K562 (cell line): ENCODE results near the gene BCAS3. TPM values are rescaled to one million over a fixed set of nuclear protein-coding genes. Genes with fewer than 3 reads are reported as not detected.
"Not testable (repeated sequence)": the region's sequence is repeated elsewhere in the genome, so short reads cannot be mapped to it uniquely, and the experiment has no call there.

Experiments used
- ATAC-seq: fragments of 200-7000 bp; cut with Tn5 transposase; 3 replicates; pipeline ENCODE4 v1.9.1; 2020; ENCODE audit warnings: moderate library complexity
- BruUV-seq: library from RNA; stranded (reverse); fragments of 400-500 nt; replicated peaks from 2 replicates; lab custom pipeline; 2021; lab: Mats Ljungman, UMichigan
- CTCF ChIA-PET: fragments of 300-600 bp; formaldehyde crosslinking; extraction: SDS; loops from one replicate; lab custom pipeline; 2021; ENCODE audit warnings: low intra/inter-chr PET ratio; lab: Yijun Ruan, JAX
- POLR2A ChIA-PET: fragments of 300-600, 350-650 bp; sonication (Branson Sonifier 250); formaldehyde crosslinking; extraction: SDS; loops from one replicate; lab custom pipeline; 2021; ENCODE audit warnings: antibody characterized with exemption, inconsistent platforms; lab: Yijun Ruan, JAX
- DNase-seq, 4 experiments: peaks; one replicate each; pipeline versions ENCODE4 v3.0.0 to v3.0.0-alpha.2; 2011 to 2018; ENCODE audit warnings: low spot score in 3 of 4, mixed read lengths in 3 of 4; ENCODE audit errors: extremely low read depth in 1 of 4
- FAIRE-seq: peaks from 2 replicates; lab custom pipeline; 2011; peaks lifted over from hg19 to GRCh38; lab: Jason Lieb, UNC
- H2AFZ ChIP-seq: 2 replicates; pipeline ENCODE4 v1.6.0; 2011; ENCODE audit warnings: low read depth, low read length, control low read depth, inconsistent platforms
- H3K27ac ChIP-seq: fragments of 200-600 bp; 3 replicates; pipeline ENCODE4 v1.8.0; 2011; ENCODE audit warnings: low read depth, mild to moderate bottlenecking, control low read depth, inconsistent platforms, low read length, moderate library complexity, mixed read lengths; ENCODE audit errors: extremely low read depth
- H3K27me3 ChIP-seq, 2 experiments: fragments of 300-600 bp in 1 of 2; 2 replicates in 1 of 2; 3 replicates in 1 of 2; pipeline versions ENCODE4 v1.6.0 to v1.8.0; 2011; ENCODE audit warnings: inconsistent platforms in 2 of 2, low read length in 2 of 2, mild to moderate bottlenecking in 1 of 2, mixed read lengths in 1 of 2, moderate library complexity in 1 of 2; ENCODE audit not compliant: control insufficient read depth in 2 of 2, insufficient read depth in 2 of 2
- H3K36me3 ChIP-seq: fragments of 300-600 bp; 3 replicates; pipeline ENCODE4 v1.8.0; 2011; ENCODE audit warnings: mild to moderate bottlenecking, low read length, inconsistent platforms; ENCODE audit not compliant: control insufficient read depth, insufficient read depth
- H3K4me1 ChIP-seq, 2 experiments: fragments of 200-600 bp in 1 of 2; replicated peaks in 1 of 2; 2 replicates in 1 of 2; 3 replicates in 1 of 2; pipeline versions ENCODE4 v1.5.1 to v1.8.0; 2011; ENCODE audit warnings: inconsistent platforms in 2 of 2, low read length in 2 of 2, mild to moderate bottlenecking in 1 of 2, mixed read lengths in 1 of 2, moderate library complexity in 1 of 2; ENCODE audit not compliant: control insufficient read depth in 2 of 2, insufficient read depth in 2 of 2
- H3K4me2 ChIP-seq: 2 replicates; pipeline ENCODE4 v1.6.1; 2011; ENCODE audit warnings: low read length, control low read depth, inconsistent platforms, mixed read lengths; ENCODE audit not compliant: insufficient read depth
- H3K4me3 ChIP-seq: fragments of 200-600 bp; sonication (generic), shearing (Covaris generic); 2 replicates; pipeline ENCODE4 v1.5.1; 2016; ENCODE audit warnings: control low read depth, inconsistent platforms
- H3K79me2 ChIP-seq: fragments of 200-600 bp; 3 replicates; pipeline ENCODE4 v1.8.0; 2011; ENCODE audit warnings: low read length, inconsistent platforms; ENCODE audit not compliant: control insufficient read depth, insufficient read depth
- H3K9ac ChIP-seq, 2 experiments: 2 replicates each; pipeline versions ENCODE4 v1.6.0 to v1.6.1; 2011; ENCODE audit warnings: low read depth in 2 of 2, low read length in 2 of 2, control low read depth in 1 of 2, inconsistent platforms in 1 of 2, mild to moderate bottlenecking in 1 of 2, mixed read lengths in 1 of 2; ENCODE audit not compliant: insufficient read depth in 1 of 2
- H3K9me1 ChIP-seq: one replicate; pipeline ENCODE4 v1.6.0; 2011; ENCODE audit warnings: inconsistent platforms, mild to moderate bottlenecking, low read length, moderate library complexity; ENCODE audit not compliant: control insufficient read depth, insufficient read depth
- H3K9me3 ChIP-seq: replicated peaks from 2 replicates; pipeline ENCODE4 v1.5.1; 2011; ENCODE audit warnings: low read depth, low read length, inconsistent platforms; ENCODE audit not compliant: control insufficient read depth, insufficient read depth
- H4K20me1 ChIP-seq: replicated peaks from 2 replicates; pipeline ENCODE4 v1.6.1; 2011; ENCODE audit warnings: low read length, inconsistent platforms, mixed read lengths; ENCODE audit not compliant: control insufficient read depth, insufficient read depth
- CEBPB ChIP-seq: fragments of 450-650 bp; IDR thresholded peaks from 2 replicates; pipeline ENCODE4 v1.6.1; 2016; ENCODE audit warnings: missing genetic modification characterization, missing compliant biosample characterization
- CEBPG ChIP-seq, 3 experiments: fragments of 200-800 bp in 1 of 3; sonication (Bioruptor generic) in 1 of 3; sonication (generic) in 1 of 3; formaldehyde crosslinking in 1 of 3; IDR thresholded peaks in 2 of 3; conservative IDR thresholded peaks in 1 of 3; 2 replicates each; pipeline versions ENCODE4 v1.6.1 to v1.8.0; 2016 to 2022; ENCODE audit warnings: missing compliant biosample characterization in 2 of 3, missing genetic modification characterization in 2 of 3, mild to moderate bottlenecking in 1 of 3, missing genetic modification reagents in 1 of 3
- ZNF121 ChIP-seq: sonication (generic); formaldehyde crosslinking; conservative IDR thresholded peaks from 2 replicates; pipeline ENCODE4 v1.8.0; 2022; ENCODE audit warnings: missing genetic modification reagents
- WGBS: fragments of 100-300 bp; shearing (Covaris generic); methylation state at CpG from one replicate; pipeline ENCODE4 v1.1.6; 2016; ENCODE audit warnings: low coverage, mixed read lengths; ENCODE audit not compliant: insufficient coverage; ENCODE audit errors: missing lambda C conversion rate; 5-methylcytosine and 5-hydroxymethylcytosine counted together
- in situ Hi-C: fragments of 300-500 bp; cut with MboI; formaldehyde crosslinking; loops from 4 replicates; pipeline ENCODE4 v1.15.0; 2018; ENCODE audit warnings: inconsistent platforms, mixed read lengths
- intact Hi-C: fragments of 100-400 bp; cut with micrococcal nuclease; formaldehyde crosslinking; loops from 2 replicates; pipeline ENCODE4 v1.14.2; 2022
- polyA plus RNA-seq, 8 experiments: library from polyadenylated mRNA; depleted of rRNA in 4 of 8; stranded (reverse) in 5 of 8; unstranded in 3 of 8; fragments of >200 nt; fragmentation: Nextera tagmentation in 2 of 8; fragmentation: Illumina TruSeq in 1 of 8; extraction: Ambion mirVana in 2 of 8; extraction: Trizol in 1 of 8; gene quantifications; 2 replicates each; pipeline versions ENCODE4 v1.2.1 to v1.2.3, GENCODE V29; 2011 to 2014; ENCODE audit warnings: inconsistent platforms in 1 of 8, missing spikeins in 1 of 8
- total RNA-seq, 7 experiments: library from RNA; depleted of rRNA in 6 of 7; stranded (reverse); fragments of >200 nt in 6 of 7; fragmentation: Illumina TruSeq in 2 of 7; extraction: Trizol in 2 of 7; gene quantifications; 2 replicates each; pipeline versions ENCODE4 v1.2.1 to v1.2.3, GENCODE V29; 2011 to 2021; ENCODE audit warnings: low replicate concordance in 1 of 7
- TF ChIP-seq, protein P1 (sequence below), 2 experiments: fragments of 450-650 bp; IDR thresholded peaks; 2 replicates each; pipeline ENCODE4 v1.6.1; 2016; ENCODE audit warnings: mild to moderate bottlenecking in 2 of 2, borderline replicate concordance in 1 of 2, low read depth in 1 of 2, moderate library complexity in 1 of 2

BCAS3 gene
- total and polyA plus RNA-seq, 9 of the 15 experiments (the other 6 are each of a cell fraction or from before 2014, with no cell fraction given): 1.9 to 5.5 (median 3.5) TPM

DNA sequence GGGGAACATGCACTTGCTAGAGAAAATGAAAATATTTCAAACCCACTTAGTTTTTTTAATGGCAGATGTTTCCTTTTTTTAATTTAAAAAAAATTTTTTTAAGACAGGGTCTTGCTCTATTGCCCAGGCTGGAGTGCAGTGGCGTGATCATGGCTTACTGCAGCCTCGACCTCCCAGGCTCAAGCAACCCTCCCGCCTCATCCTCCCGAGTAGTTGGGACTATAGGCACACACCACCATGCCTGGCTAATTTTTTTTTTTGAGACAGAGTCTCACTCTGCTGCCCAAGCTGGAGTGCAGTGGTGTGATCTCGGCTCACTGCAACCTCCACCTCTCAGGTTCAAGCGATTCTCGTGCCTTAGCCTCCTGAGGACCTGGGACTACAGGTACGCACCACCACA, 469.2 kb downstream of the BCAS3 start:
- H4K20me1 ChIP-seq, CTCF ChIA-PET, H3K4me2 ChIP-seq, in situ Hi-C loops, H3K9ac ChIP-seq, BruUV-seq, H3K9me3 ChIP-seq, FAIRE-seq, H3K79me2 ChIP-seq, H2AFZ ChIP-seq, DNase-seq, intact Hi-C loops, H3K9me1 ChIP-seq, ATAC-seq, H3K27me3 ChIP-seq, H3K27ac ChIP-seq, H3K36me3 ChIP-seq, H3K4me3 ChIP-seq: not testable (repeated sequence)
- H3K4me1 ChIP-seq: peaks cover 0 to 15% of the 10 kb centered on the region in 2 experiments; a peak in 3 of 5 replicates
- 21% methylated on average over 8 of the region's 8 CpGs for WGBS
- POLR2A ChIA-PET: interaction anchor here (0.8 kb wide), 1 partner anchor 11 kb away, joined by 3 read pairs; no protein-coding TSS in a partner anchor
- TF ChIP-seq ZNF121: peak; percentile 59; the same call in 1 of the 2 replicates
- TF ChIP-seq, all 486 proteins: peak for 1; not testable (repeated sequence) for 485

- FAIRE-seq (no peak), ATAC-seq (no peak), DNase-seq (no peak)
- Histone ChIP-seq H3K9ac (no peak overlapping the region), H3K4me3 (no peak overlapping the region), H2AFZ (no peak overlapping the region), H3K9me3 (no peaks in the 10 kb centered on the region), H3K4me2 (no peak overlapping the region), H4K20me1 (no peaks in the 10 kb centered on the region; the same call in 1 of the 2 replicates), H3K27ac (no peak overlapping the region), H3K79me2 (no peaks in the 10 kb centered on the region), H3K36me3 (no peaks in the 10 kb centered on the region), H3K27me3 (peaks cover 0 to 4% of the 10 kb centered on the region in 2 experiments; a peak in 2 of 5 replicates), H3K4me1 (peaks cover 0 to 11% of the 10 kb centered on the region in 2 experiments; a peak in 3 of 5 replicates), H3K9me1 (no peaks in the 10 kb centered on the region)
- POLR2A ChIA-PET: interaction anchor here (0.8 kb wide), 1 partner anchor 16 kb away, joined by 3 read pairs; no protein-coding TSS in a partner anchor
- intact Hi-C loops (no loop called here), in situ Hi-C loops (no loop called here)
- CTCF ChIA-PET: no interaction called here
- BruUV-seq: no TSS peak
- WGBS: 6% methylated on average over 6 of the region's 6 CpGs
- TF ChIP-seq, protein P1, sequence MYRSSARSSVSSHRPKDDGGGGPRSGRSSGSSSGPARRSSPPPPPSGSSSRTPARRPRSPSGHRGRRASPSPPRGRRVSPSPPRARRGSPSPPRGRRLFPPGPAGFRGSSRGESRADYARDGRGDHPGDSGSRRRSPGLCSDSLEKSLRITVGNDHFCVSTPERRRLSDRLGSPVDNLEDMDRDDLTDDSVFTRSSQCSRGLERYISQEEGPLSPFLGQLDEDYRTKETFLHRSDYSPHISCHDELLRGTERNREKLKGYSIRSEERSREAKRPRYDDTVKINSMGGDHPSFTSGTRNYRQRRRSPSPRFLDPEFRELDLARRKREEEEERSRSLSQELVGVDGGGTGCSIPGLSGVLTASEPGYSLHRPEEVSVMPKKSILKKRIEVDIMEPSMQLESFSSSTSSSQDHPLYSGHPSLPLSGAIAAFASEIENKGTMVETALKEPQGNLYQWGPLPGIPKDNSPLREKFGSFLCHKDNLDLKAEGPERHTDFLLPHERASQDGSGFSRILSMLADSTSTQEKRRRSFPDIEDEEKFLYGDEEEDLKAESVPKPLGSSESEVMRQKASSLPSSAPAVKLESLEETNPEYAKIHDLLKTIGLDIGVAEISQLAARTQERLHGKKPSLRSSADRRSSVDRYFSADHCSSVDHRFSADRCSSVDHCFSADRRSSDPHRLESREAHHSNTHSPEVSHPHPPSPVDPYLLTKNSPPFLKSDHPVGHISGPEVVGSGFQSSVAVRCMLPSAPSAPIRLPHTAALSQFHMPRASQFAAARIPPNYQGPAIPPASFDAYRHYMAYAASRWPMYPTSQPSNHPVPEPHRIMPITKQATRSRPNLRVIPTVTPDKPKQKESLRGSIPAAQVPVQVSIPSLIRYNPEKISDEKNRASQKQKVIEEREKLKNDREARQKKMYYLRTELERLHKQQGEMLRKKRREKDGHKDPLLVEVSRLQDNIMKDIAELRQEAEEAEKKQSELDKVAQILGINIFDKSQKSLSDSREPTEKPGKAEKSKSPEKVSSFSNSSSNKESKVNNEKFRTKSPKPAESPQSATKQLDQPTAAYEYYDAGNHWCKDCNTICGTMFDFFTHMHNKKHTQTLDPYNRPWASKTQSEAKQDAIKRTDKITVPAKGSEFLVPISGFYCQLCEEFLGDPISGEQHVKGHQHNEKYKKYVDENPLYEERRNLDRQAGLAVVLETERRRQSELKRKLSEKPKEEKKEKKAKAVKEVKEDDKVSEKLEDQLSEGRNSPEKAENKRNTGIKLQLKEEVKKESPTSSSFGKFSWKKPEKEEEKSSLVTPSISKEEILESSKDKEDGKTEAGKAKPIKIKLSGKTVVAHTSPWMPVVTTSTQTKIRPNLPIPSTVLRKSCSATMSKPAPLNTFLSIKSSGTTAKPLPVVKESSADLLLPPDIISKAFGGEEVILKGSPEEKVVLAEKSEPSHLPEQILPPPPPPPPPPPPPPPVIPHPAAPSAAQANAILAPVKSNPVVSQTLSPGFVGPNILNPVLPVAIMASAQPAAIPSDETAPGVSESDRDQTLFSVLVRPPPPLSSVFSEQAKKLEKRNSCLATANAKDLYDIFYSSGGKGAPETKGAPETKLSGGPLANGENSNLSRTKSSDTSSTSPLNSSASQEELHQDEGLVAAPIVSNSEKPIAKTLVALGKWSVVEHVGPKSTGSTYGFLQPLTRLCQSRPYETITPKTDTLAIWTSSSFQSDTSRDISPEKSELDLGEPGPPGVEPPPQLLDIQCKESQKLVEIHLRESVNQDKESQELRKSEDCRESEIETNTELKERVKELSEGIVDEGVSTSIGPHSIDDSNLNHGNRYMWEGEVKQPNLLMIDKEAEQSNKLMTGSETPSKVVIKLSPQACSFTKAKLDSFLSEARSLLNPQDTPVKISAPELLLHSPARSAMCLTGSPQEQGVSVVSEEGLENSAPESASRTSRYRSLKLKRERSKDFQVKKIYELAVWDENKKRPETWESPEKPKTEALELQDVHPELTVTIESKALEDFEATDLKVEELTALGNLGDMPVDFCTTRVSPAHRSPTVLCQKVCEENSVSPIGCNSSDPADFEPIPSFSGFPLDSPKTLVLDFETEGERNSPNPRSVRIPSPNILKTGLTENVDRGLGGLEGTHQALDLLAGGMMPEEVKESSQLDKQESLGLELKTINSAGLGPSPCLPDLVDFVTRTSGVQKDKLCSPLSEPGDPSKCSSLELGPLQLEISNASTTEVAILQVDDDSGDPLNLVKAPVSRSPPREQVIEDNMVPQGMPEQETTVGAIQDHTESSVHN (IDR thresholded peaks at IDR 0.05; ENCODE audit: borderline replicate concordance in 1 of 2, low read depth in 1 of 2): no peak
- TF ChIP-seq CEBPB (peak; percentile 84), CEBPG (CRISPR knock-in tag; IDR thresholded peaks at IDR 0.05) (no peak), CEBPG (tag; conservative IDR thresholded peaks at IDR 0.05 in 1 of 2, IDR thresholded peaks at IDR 0.05 in 1 of 2) (peak; percentile 51 to 88)
Observed at GRCh38 chr17:61149106-61149825, 471.6 kb downstream of the BCAS3 start.
